Osteocyte (in vitro differentiated cells): ENCODE measurements around the gene UBL7. TPM values are rescaled to one million over a fixed set of nuclear protein-coding genes. Genes with fewer than 3 reads are reported as not detected.

ENCODE experiments used
- DNase-seq: peaks from one replicate; pipeline ENCODE4 v3.0.0; 2021; ENCODE audit warnings: mixed read lengths; ENCODE audit not compliant: unreplicated experiment; ENCODE audit errors: extremely low spot score
- H3K27ac Mint-ChIP-seq: one replicate; pipeline ENCODE4 v1.8.0; 2021; ENCODE audit warnings: mild to moderate bottlenecking, mixed read lengths; ENCODE audit not compliant: unreplicated experiment
- H3K27me3 Mint-ChIP-seq: one replicate; pipeline ENCODE4 v1.8.0; 2021; ENCODE audit warnings: mixed read lengths; ENCODE audit not compliant: unreplicated experiment
- H3K36me3 Mint-ChIP-seq: one replicate; pipeline ENCODE4 v1.8.0; 2021; ENCODE audit warnings: mixed read lengths; ENCODE audit not compliant: unreplicated experiment
- H3K4me1 Mint-ChIP-seq: one replicate; pipeline ENCODE4 v1.8.0; 2021; ENCODE audit warnings: mixed read lengths; ENCODE audit not compliant: unreplicated experiment
- H3K4me3 Mint-ChIP-seq: one replicate; pipeline ENCODE4 v1.8.0; 2021; ENCODE audit warnings: mild to moderate bottlenecking, moderate library complexity, mixed read lengths; ENCODE audit not compliant: unreplicated experiment
- H3K9me3 Mint-ChIP-seq: one replicate; pipeline ENCODE4 v1.8.0; 2021; ENCODE audit warnings: mixed read lengths; ENCODE audit not compliant: unreplicated experiment
- total RNA-seq: library from RNA; stranded (reverse); gene quantifications from 2 replicates; pipeline ENCODE4 v1.2.1, GENCODE V29; 2021
- TF ChIP-seq, protein P1 (sequence below): fragments of 200-600 bp; sonication (generic); IDR thresholded peaks from 2 replicates; pipeline ENCODE4 v1.5.0; 2021; ENCODE audit warnings: antibody characterized with exemption, mild to moderate bottlenecking, moderate library complexity

Gene UBL7
- total RNA-seq, 1 donor from 2014 or later: 59.5 TPM

DNA sequence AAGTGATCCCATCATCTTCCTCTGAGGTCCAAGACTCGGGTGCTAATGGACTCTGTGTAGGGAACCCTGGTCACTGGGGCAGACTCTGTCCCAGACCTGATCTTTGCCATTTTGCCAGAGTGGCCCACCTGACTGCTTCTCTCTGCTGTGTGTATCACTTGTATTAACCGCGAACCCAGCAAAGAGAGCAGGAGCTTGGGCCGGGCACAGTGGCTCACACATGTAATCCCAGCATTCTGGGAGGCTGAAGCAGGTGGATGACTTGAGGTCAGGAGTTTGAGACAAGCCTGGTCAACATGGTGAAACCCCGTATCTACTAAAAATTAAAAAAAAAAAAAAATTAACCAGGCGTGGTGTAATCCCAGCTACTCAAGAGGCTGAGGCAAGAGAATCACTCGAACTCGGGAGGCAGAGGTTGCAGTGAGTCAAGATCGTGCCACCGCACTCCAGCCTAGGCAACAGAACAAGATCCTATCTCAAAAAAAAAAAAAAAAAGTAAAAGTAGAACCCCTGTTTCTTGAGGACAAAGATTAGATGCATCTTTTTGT, 60.6 kb downstream of the UBL7 start:
- peaks cover 3% of the 10 kb centered on the region for H3K27me3 Mint-ChIP-seq

GRCh38 chr15:74399511-74400312, 61.2 kb downstream of the UBL7 start:
- DNase-seq: no peak
- Mint-ChIP-seq H3K4me1 (peaks cover 7% of the 10 kb centered on the region), H3K27ac (no peak overlapping the region), H3K4me3 (no peak overlapping the region), H3K9me3 (no peaks in the 10 kb centered on the region), H3K36me3 (no peaks in the 10 kb centered on the region), H3K27me3 (peaks cover 3% of the 10 kb centered on the region)
- TF ChIP-seq, protein P1, sequence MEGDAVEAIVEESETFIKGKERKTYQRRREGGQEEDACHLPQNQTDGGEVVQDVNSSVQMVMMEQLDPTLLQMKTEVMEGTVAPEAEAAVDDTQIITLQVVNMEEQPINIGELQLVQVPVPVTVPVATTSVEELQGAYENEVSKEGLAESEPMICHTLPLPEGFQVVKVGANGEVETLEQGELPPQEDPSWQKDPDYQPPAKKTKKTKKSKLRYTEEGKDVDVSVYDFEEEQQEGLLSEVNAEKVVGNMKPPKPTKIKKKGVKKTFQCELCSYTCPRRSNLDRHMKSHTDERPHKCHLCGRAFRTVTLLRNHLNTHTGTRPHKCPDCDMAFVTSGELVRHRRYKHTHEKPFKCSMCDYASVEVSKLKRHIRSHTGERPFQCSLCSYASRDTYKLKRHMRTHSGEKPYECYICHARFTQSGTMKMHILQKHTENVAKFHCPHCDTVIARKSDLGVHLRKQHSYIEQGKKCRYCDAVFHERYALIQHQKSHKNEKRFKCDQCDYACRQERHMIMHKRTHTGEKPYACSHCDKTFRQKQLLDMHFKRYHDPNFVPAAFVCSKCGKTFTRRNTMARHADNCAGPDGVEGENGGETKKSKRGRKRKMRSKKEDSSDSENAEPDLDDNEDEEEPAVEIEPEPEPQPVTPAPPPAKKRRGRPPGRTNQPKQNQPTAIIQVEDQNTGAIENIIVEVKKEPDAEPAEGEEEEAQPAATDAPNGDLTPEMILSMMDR: no peak

More for the DNA sequence above, 60.6 kb downstream of the UBL7 start:
- no peak overlapping the region for H3K27ac Mint-ChIP-seq
- H3K9me3 Mint-ChIP-seq: no peaks in the 10 kb centered on the region
- H3K4me1 Mint-ChIP-seq: peaks cover 7% of the 10 kb centered on the region
- no peak for DNase-seq
- TF ChIP-seq, protein P1: no peak
- H3K4me3 Mint-ChIP-seq: no peak overlapping the region
- no peaks in the 10 kb centered on the region for H3K36me3 Mint-ChIP-seq

DNA sequence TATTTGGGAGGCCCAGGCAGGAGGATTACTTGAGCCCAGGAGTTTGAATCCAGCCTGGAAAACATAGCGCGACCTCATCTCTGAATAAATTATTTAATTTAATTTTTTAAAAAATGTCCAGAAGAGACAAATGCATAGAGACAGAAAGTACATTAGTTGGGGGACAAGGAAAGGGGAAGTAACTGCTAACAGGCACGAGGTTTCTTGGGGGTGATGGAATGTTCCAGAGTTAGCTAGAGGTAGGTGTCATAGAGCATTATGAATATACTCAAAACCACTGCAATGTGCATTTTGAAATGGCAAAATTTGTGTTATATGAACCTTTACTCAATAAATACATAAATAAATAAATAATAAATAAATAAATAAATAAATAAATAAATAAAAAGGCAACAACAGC, 61.9 kb downstream of the UBL7 start:
- TF ChIP-seq, protein P1: no peak
- H3K36me3 Mint-ChIP-seq: no peaks in the 10 kb centered on the region

DNA sequence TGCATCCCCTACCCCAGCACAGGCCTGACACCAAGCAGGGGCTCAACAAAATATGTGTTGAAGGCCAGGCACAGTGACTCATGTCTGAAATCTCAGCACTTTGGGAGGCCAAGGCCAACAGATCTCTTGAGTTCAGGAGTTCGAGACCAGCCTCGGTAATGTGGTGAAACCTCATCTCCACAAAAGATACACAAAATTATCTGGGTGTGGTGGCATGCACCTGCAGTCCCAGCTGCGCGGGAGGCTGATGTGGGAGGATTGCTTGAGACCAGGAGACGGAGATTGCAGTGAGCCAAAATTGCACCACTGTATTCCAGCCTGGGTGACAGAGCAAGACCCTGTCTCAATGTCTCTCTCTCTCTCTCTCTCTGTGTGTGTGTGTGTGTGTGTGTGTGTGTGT, 62.8 kb downstream of the UBL7 start:
- DNase-seq: no peak
- peaks cover 7% of the 10 kb centered on the region for H3K4me1 Mint-ChIP-seq
- H3K27ac Mint-ChIP-seq: no peak overlapping the region
- no peak overlapping the region for H3K4me3 Mint-ChIP-seq
- H3K36me3 Mint-ChIP-seq: no peaks in the 10 kb centered on the region
- TF ChIP-seq, protein P1: no peak
- H3K9me3 Mint-ChIP-seq: no peaks in the 10 kb centered on the region
- peaks cover 3% of the 10 kb centered on the region for H3K27me3 Mint-ChIP-seq

More for the DNA sequence above, 61.9 kb downstream of the UBL7 start:
- Mint-ChIP-seq H3K9me3 (no peaks in the 10 kb centered on the region), H3K4me1 (peaks cover 7% of the 10 kb centered on the region), H3K27ac (no peak overlapping the region), H3K27me3 (peaks cover 3% of the 10 kb centered on the region), H3K4me3 (no peak overlapping the region)
- DNase-seq: no peak
